C4-2B (cell line): ENCODE data around the gene SFXN3.

Experiments used
- ZFX ChIP-seq: fragments of 450-650 bp; IDR thresholded peaks from 2 replicates; pipeline ENCODE4 v1.6.1; 2017
- TF ChIP-seq, protein P1 (sequence below): fragments of 450-650 bp; conservative IDR thresholded peaks from 2 replicates; pipeline ENCODE4 v1.5.1; 2017; ENCODE audit warnings: mild to moderate bottlenecking

DNA sequence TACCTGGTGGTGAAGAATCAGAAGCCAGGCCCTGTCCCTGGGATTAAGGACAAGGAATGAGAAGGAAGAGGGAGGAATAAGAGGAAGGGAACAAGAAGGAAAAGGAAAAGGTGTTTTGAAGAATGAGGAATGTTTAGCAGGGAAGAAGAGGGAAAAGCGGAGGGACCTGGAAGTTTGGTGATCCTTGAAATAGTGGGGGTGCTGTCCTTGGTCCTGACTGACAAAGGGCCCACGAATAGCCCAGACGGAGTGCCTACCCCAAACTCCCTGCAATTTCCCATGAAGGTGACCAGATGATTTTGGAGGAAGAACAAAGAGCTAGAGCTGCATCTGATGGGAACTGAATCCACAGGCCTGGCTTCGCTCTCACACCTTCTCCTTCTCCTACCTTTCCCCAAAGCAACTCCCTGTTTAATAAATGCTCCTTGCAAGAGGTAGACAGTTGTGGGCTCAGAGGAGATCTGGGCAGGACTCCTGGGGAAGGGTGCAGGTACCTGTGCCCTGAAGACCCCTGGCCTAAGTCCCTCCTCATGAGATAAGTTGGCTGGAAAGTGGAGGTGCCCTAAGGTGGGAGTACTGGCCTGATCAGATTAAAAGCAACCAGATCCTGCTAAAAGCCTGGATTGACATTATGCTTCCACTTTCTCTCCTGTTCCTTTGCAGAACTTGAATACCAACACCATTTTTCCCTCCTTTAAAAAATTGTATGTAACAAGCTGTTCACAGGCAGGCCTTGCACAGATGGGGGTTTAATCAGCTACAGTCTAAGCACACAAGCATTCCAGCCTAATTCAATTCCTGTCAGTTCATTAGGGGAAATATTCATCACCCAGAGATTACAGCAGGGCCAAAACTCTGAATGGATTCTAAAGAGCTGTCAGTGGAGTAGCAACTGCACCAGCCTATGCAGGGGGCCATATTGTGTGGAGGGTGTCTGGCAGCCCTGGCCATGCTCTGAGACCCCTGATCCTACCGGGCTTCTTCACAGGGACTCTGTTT, 50.2 kb downstream of the SFXN3 start:
- TF ChIP-seq, protein P1, sequence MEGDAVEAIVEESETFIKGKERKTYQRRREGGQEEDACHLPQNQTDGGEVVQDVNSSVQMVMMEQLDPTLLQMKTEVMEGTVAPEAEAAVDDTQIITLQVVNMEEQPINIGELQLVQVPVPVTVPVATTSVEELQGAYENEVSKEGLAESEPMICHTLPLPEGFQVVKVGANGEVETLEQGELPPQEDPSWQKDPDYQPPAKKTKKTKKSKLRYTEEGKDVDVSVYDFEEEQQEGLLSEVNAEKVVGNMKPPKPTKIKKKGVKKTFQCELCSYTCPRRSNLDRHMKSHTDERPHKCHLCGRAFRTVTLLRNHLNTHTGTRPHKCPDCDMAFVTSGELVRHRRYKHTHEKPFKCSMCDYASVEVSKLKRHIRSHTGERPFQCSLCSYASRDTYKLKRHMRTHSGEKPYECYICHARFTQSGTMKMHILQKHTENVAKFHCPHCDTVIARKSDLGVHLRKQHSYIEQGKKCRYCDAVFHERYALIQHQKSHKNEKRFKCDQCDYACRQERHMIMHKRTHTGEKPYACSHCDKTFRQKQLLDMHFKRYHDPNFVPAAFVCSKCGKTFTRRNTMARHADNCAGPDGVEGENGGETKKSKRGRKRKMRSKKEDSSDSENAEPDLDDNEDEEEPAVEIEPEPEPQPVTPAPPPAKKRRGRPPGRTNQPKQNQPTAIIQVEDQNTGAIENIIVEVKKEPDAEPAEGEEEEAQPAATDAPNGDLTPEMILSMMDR, result no peak
- TF ChIP-seq ZFX, result no peak
